Tongue (tissue), 2 donors: Measurements from ENCODE around the gene TRMT11. TPM values are rescaled to one million over a fixed set of nuclear protein-coding genes. Genes with fewer than 3 reads are reported as not detected.
"Not testable (repeated sequence)": the region's sequence is repeated elsewhere in the genome, so short reads cannot be mapped to it uniquely, and the experiment has no call there.

Experiments
- DNase-seq: peaks from one replicate; pipeline ENCODE4 v3.0.0-alpha.2; 2015
- total RNA-seq: library from RNA; depleted of rRNA; stranded (reverse); fragments of >200 nt; gene quantifications from one replicate; pipeline ENCODE4 v1.2.3, GENCODE V29; 2014

Gene TRMT11
- total RNA-seq, 1 donor from 2014 or later, result 34.9 TPM

GRCh38 chr6:125956506-125957390, 29.6 kb upstream of the TRMT11 start, which contains the start of gene HINT3:
HINT3 (plus strand) TSS chr6:125956770; CDS start chr6:125956978, 208 bp downstream.
- DNase-seq, result peak; percentile 99

GRCh38 chr6:125957391-125957693, 29.0 kb upstream of the TRMT11 start:
- no peak for DNase-seq

GRCh38 chr6:125957845-125958244, 28.5 kb upstream of the TRMT11 start:
- DNase-seq, result peak; percentile 39

DNA sequence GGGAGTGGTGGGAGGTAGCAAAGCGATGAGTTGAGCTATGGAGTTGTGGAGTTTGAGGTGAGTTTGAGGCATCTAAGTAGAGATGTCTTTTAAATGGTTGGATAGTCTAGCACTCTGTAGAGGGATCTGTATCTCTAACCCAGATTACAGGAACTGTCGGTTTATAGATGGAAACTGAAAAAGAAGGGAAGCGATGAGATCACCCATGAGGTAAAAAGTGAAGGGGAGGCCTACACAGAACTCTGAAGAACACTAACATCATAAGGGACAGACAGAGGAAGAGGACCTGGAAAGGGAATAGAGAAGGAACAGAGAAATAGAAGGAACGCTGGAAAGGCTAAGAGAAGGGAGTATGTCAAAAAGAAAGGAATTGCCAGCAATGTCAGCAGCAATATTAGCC, 27.3 kb upstream of the TRMT11 start:
- no peak for DNase-seq

- no peak for DNase-seq
Observed at GRCh38 chr6:125961117-125961516, 25.2 kb upstream of the TRMT11 start.

- no peak for DNase-seq
Observed at GRCh38 chr6:125962900-125963497, 23.3 kb upstream of the TRMT11 start.

GRCh38 chr6:125963817-125964216, 22.5 kb upstream of the TRMT11 start:
- no peak for DNase-seq

GRCh38 chr6:125966569-125966968, 19.8 kb upstream of the TRMT11 start:
- DNase-seq, result no peak

DNA sequence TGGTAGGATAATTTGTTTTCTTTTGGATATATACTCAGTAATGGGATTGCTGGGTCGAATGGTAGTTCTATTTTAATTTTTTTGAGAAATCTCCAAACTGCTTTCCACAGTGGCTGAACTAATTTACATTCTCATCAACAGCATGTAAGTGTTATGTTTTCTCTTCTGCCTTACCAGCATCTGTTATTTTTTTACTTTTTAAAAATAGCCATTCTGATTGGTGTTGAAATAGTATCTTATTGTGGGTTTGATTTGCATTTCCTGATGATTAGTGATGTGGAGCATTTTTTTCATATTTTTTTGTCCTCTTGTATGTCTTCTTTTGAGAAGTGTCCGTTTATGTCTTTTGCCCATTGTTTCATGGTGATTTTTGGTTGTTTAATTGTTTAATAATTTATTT, 17.8 kb upstream of the TRMT11 start:
- no peak for DNase-seq

GRCh38 chr6:125970760-125971159, 15.6 kb upstream of the TRMT11 start:
- DNase-seq, result no peak

DNA sequence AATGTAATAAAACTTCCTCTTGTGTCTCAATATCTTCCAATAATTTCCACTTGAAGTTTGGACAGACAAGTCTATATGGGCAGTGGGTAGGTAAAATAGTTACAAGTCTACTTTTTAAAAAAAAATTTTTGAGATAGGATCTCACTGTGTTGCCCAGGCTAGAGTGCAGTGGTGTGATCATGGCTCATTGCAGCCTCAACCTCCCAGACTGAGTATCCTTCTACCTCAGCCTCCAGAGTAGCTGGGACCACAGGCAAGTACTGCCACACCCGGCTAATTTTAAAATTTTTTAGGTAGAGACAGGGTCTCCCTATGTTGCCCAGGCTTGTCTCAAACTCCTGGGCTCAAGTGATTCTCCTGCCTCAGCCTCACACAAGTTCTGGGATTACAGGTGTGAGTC, 13.9 kb upstream of the TRMT11 start:
- not testable (repeated sequence) for DNase-seq

DNA sequence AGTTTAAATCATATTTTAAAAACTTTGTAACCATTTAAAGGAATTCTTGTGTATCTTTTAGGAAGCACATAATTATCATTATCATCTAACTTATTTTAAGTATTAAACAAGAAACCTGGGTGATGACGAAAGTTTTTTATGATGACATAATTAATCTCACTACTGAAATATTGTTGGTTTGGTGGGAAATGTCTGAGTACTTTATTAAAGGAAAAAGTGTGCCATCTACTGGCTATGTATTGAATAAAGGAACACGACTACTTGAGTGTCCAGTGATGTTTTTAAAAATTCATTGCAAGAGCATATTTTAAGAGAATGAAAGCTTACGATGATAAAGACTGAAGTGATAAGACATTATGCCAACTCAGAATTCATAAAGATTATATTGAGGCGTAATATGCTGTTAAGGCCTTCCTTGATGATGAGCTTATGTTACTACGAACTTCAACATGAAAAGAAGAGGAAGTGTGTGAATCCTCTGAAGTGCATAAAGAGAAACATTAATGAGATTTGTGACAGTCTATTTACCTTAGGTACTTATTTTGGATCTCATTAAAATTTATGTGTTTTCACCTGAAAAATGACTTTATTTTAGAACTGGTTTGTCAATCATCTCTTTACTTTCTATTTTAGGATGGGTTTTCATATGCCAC, 12.0 kb upstream of the TRMT11 start:
- peak; percentile 67 for DNase-seq

GRCh38 chr6:125979101-125979500, 7.2 kb upstream of the TRMT11 start:
- DNase-seq, result no peak

- DNase-seq, result no peak
Observed at GRCh38 chr6:125981571-125982185, 4.7 kb upstream of the TRMT11 start.

DNA sequence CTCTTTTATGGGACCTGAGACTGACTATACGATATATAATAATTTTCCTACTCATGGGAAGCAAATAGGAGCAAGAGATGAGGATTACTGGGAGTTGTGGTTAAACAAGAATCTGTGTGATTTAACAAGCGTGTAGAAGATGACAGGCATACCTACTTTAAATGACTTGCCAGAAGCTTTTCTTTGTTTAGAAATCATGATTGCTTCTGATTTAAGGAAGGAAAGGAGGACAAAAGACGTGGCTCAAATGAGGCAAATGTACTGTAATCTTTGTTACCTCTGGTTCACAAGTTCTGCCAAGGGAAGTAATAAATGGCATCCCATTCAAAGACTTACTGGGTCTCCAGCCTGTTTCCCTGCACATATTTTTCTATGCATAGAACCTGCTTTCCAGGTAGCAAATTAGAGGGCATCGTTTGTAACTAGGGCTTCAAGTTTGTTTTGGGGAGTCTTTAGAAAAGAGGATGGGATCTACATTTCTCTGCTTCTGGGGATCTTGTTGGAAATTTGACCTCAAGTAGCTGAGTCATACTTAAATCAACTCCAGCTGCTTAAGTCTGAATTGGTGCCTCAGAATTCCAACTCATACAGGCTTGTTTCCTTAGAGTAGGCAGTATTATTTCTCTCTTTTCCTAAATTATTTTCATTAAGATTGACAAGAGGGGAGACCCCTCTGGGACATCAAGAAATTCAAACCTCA, 2.9 kb upstream of the TRMT11 start:
- DNase-seq, result no peak

- no peak for DNase-seq
Observed at GRCh38 chr6:125984311-125984710, 2.0 kb upstream of the TRMT11 start.

- DNase-seq, result no peak
Observed at GRCh38 chr6:125985522-125985921, 818 bp upstream of the TRMT11 start.

- no peak for DNase-seq
Observed at GRCh38 chr6:125985979-125986300, 400 bp upstream of the TRMT11 start.

GRCh38 chr6:125987026-125987617, 782 bp downstream of the TRMT11 start:
- DNase-seq, result no peak

GRCh38 chr6:125988280-125988679, 1.9 kb downstream of the TRMT11 start:
- no peak for DNase-seq

DNA sequence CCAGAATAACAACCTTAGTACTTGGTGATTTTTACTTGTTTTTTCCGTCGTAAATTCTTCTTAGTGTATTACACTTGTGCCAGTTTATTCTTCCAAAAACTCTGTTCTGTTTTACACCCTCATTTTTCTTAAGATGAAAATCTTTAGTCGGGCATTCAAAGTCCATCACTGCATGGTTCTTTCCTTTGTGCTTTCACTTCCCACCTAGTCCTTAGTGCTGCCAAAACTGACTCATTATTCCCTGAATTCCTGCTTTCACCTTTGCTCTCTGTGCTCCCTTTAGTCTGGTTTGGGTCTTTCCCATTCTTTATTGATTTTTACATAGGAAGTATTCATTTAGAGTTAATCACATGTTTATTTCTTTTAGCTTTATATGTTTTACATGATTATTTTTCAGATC, 3.3 kb downstream of the TRMT11 start:
- DNase-seq, result no peak

DNA sequence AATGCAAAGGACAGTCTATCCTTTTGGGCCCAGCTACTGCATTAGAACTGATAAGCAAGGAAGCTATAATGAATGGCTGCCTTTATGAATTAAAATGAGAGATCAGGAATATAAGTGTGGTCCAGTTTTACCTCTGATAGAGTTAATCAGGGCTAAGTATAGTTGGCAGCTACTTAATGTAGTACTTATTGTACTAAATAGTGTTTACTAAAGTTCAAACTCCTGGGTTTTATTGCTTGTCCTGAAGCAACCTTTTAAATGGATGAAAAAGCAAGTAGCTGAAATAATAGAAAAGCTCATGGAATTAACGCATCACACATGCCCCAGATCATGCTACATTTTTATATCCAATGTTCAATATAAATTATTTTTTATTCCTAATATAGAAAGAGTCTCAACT, 5.3 kb downstream of the TRMT11 start:
- no peak for DNase-seq
